COR-L47 (cell line): Measurements from ENCODE around the gene WDR75.
"Not testable (repeated sequence)": the region's sequence is repeated elsewhere in the genome, so short reads cannot be mapped to it uniquely, and the experiment has no call there.

Experiments
- DNase-seq: peaks from one replicate; lab custom pipeline; 2025; lab: John Stamatoyannopoulos, UW

WDR75 gene

DNA sequence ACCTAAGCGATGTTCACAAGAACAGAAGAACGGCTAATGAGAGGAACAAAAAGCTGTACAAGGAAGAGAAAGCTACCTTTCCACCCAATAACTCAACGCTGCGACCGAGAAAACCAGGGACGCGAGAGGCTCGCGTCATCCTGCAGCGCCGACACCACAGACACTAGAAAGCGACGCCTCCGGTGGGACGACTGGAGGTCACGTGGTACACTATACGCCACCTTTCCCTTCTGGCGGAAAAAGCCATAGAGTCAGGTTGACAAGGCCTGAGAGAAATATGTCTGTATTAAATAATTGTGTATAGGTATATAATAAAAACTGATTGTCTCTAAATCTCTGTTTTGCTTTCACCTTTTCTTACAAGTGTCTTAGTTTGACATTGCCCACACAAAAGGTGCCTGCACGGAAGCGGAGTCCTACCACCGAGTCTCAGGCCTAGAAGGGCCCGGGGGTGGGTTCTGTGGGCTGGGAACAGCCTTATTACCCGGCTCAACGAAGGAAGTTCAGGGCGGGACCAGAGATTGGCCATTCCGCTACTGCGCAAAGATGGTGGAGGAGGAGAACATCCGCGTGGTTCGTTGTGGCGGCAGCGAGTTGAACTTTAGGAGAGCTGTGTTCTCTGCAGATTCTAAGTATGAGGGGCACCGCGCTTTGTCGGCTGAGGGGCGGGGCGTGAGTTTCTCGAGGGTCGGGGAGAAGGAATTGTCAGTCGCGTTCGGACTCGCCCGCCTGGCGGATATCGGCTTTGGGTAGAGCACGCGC, at the start of gene WDR75:
Gene WDR75 (plus strand): TSS at position 528 of the 762 bp plus-strand sequence. CDS start 19 bp downstream, at position 547.
- DNase-seq, result peak; percentile 93

- no peak for DNase-seq
Observed at GRCh38 chr2:189393440-189394111, 47.7 kb upstream of the WDR75 start.

- DNase-seq, result no peak
Observed at GRCh38 chr2:189394525-189394924, 46.7 kb upstream of the WDR75 start.

DNA sequence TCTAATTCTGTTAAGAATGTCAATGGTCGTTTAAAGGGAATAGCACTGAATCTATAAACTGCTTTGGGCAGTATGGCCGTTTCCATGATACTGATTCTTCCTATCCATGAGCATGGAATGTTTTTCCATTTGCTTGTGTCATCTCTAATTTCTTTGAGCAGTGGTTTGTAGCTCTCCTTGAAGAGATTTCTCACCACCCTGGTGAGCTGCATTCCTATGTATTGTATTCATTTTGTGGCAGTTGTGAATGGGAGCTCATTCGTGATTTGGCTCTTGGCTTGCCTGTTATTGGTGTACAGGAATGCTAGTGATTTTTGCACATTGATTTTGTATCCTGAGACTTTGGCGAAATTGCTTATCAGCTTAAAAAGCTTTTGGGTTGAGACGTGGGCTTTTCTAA, 38.3 kb upstream of the WDR75 start:
- no peak for DNase-seq

DNA sequence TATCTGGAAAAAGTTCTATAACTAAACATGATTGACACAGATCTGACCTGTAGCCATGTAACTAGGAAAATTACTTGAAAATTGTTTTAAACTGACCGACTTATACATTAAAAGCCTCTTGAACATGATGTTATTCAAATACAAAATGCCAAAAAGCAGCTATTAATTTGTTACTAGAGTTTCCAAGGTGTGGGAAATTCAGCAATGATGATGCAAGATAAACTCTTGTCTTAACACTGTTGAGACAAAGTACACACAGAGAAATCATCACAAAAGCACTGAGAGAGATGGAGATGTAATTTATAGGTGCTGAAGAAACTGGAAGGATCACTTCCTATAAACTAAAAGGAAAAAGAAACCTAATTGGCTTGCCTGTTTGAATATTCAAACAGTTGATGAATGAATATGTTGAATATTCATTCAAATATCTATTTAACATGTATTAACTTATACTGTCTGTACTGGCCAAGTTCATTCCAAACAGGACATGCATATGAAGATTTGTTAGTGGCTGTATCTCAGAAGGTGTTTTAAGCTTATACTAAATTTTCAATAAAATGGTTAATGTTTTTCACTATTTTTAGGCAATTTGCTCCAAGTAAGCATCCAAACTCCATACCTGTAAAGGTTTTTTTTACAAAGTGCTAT, 34.6 kb upstream of the WDR75 start:
- no peak for DNase-seq

GRCh38 chr2:189407281-189408209, 33.7 kb upstream of the WDR75 start:
- no peak for DNase-seq

DNA sequence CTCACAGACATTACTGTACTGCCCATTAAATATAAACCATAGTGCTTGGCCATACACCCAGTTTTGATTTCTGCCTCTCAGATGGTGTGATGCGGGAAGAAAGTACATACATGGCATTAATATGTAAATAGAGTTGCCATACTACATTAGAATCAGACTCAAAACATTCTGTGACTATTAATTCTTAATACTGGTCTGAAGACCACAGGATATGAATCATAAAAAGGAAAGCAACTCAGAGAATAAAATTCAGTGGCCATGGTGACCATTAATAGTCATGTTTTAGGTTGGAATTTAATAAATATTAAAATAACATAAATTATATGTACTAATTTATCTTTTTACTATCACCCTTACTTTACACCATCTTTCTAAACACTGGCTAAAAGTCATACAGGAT, 33.0 kb upstream of the WDR75 start:
- no peak for DNase-seq

DNA sequence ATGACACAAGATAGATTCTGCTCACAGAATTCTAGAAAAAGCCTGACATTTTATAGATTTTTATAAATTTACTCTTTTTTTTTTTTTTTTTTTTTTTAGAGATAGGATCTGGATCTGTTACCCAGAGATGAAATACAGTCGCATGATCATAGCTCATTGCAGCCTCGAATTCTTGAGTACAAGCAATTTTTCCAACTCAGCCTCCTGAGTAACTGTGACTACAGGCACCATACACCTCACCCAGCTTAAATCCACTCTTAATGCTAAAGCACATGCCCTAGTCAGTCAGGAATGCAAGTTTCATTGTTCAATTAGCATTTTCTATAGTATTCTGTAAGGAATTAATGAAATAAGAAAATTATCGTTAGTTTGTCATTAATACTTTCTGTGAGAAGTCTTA, 32.1 kb upstream of the WDR75 start:
- DNase-seq, result no peak

DNA sequence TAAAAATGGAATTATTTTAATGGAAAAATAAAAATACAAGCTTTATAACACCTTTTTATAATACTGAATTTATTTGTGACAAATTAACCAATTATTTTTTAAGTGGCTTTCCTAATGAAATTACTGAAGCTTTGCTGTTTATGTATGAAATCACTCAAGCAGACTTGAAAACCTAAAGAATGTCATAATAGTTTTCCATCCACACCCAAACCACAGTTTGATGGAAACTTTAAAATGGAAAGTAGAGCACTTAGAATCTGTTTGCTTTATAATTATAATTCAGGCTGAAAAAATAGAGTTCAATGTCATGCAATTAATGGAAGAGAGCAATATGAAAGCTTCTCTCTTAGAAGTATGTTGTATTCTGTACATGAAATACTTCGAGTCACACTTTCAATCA, 31.6 kb upstream of the WDR75 start:
- no peak for DNase-seq

DNA sequence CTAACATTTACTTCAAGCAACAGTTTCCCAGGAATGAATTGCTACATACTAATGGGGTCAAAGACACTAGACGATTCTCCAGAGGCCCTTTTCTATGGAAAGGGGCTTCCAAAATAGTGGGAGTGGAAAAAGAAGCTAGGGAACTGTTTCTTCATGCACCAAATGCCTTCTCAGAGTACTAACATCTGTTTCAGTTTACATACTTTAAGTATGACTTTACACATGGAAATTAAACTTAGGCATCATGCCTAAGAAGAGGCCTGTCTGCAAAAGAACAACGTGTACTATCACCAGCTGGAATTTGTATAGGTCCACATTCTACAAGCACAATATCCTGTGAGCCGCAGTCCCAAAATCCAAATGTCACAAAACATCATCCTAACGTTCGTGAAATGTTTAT, 29.4 kb upstream of the WDR75 start:
- DNase-seq, result no peak

GRCh38 chr2:189412330-189412953, 28.8 kb upstream of the WDR75 start:
- DNase-seq, result peak; percentile 11

GRCh38 chr2:189413249-189413648, 28.0 kb upstream of the WDR75 start:
- no peak for DNase-seq

DNA sequence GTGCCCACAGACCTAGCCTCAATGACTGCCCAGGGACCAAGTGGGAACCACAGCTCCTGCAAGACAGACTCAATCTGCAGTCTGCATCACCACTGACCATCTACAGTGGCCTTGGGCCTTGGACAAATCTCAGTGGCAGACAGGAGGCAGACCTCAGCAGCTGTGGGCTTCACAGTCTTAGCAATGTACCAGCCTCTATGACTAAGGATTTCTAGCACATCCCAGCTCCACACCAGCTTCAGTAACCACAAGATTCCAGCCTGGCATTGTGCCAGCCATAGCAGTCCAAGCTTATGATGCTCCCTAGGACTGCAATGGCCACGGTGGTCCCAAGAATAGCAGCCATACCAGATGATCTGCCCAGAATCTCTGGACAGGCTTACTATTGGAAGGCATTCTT, 19.6 kb upstream of the WDR75 start:
- DNase-seq, result no peak

DNA sequence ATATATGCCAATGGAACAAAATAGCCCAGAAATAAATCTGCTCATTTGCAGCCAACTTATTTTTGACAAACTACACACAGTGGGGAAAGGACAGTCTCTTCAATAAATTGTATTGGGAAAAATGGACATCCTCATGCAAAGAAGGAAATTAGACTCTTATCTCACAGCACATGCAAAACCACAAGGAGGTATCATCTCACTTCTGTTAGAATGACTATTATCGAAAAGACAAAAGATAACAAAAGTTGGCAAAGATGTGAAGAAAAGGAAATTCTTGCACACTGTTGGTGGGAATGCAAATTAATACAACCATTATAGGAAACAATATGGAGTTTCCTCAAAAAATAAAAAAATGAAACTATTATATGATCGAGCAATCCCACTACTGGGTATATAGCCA, 16.3 kb upstream of the WDR75 start:
- no peak for DNase-seq

GRCh38 chr2:189425676-189426075, 15.6 kb upstream of the WDR75 start:
- no peak for DNase-seq

- DNase-seq, result no peak
Observed at GRCh38 chr2:189426886-189427285, 14.4 kb upstream of the WDR75 start.

DNA sequence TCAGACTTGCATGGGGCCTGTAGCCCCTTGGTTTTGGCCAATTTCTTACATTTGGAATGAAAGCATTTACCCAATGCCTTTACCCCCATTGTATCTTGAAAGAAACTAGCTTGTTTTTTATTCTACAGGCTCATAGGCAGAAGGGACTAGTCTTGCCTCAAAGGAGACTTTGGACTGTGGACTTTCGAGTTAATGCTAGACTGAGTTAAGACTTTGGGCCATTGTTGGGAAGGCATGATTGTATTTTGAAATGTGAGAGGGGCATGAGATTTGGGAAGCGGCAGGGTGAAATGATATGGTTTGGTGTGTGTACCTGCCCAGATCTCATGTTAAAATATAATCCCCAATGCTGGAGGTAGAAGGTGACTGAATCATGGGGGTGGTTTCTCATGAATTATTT, 13.4 kb upstream of the WDR75 start:
- DNase-seq, result no peak

DNA sequence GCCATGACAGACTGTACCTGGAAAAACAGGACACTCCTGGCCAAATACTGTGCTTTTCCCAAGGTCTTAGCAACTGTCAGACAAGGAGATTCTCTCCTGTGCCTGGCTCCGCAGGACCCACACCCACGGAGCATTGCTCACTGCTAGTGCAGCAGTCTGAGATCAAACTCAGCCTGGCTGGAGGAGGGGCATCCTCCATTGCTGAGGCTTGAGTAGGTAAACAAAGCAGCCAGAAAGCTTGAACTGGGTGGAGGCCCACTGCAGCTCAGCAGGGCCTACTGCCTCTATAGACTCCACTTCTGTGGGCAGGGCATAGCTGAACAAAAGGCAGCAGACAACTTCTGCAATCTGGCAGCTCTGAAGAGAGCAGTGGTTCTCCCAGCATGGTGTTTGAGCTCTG, 10.8 kb upstream of the WDR75 start:
- DNase-seq, result not testable (repeated sequence)

DNA sequence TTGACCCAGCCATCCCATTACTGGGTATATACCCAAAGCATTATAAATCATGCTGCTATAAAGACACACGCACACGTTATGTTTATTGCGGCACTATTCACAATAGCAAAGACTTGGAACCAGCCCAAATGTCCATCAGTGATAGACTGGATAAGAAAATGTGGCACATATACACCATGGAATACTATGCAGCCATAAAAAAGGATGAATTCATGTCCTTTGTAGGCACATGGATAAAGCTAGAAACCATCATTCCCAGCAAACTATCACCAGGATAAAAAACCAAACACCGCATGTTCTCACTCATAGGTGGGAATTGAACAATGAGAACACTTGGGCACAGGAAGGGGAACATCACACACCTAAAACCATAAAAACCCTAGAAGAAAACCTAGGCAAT, 5.5 kb upstream of the WDR75 start:
- DNase-seq, result not testable (repeated sequence)

DNA sequence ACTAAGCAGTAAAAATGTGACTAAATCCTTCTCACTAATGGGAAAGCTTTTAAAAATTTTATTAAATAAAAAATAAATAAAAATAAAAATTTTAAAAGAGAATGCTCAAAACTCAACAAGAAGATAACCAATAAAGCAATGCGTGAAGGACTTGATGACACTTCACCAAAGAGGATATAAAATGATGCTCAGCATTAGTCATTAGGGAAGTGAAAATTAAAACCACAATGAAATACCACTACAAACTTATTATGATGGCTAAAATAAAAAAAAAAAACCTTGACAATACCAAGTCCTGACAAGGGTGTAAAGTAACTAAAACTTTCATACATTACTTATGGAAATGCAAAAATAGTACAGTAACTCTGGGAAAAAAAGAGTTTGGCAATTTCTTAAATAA, 3.3 kb upstream of the WDR75 start:
- no peak for DNase-seq

GRCh38 chr2:189439342-189439741, 1.9 kb upstream of the WDR75 start:
- DNase-seq, result no peak

- DNase-seq, result no peak
Observed at GRCh38 chr2:189440644-189440946, 679 bp upstream of the WDR75 start.
